GM18867 (cell line): ENCODE measurements around the gene GOLGA8M.
A peak's percentile ranks its signal among the peaks of the same experiment; 100 is the strongest.
"Not testable (repeated sequence)": the region's sequence is repeated elsewhere in the genome, so short reads cannot be mapped to it uniquely, and the experiment has no call there.

ENCODE experiments used
- ATAC-seq: cut with Tn5 transposase; IDR thresholded peaks from one replicate; pipeline ENCODE4 v1.9.1; 2021; ENCODE audit warnings: mild to moderate bottlenecking, moderate library complexity; ENCODE audit not compliant: unreplicated experiment

Gene GOLGA8M

GRCh38 chr15:28712270-28712669, at the start of gene GOLGA8M:
GOLGA8M (minus strand) TSS chr15:28712421; CDS start chr15:28712323, 98 bp downstream.
- not testable (repeated sequence) for ATAC-seq

GRCh38 chr15:28742890-28743289, 30.7 kb upstream of the GOLGA8M start:
- not testable (repeated sequence) for ATAC-seq

- ATAC-seq, result peak; percentile 55
These were observed 26.5 kb upstream of the GOLGA8M start for GRCh38 chr15:28738590-28739292.

- peak; percentile 21 for ATAC-seq
These were observed 26.0 kb upstream of the GOLGA8M start for GRCh38 chr15:28738200-28738561.

GRCh38 chr15:28737521-28738199, 25.4 kb upstream of the GOLGA8M start:
- peak; percentile 59 for ATAC-seq

GRCh38 chr15:28728061-28728460, 15.8 kb upstream of the GOLGA8M start:
- ATAC-seq, result not testable (repeated sequence)

- ATAC-seq, result not testable (repeated sequence)
These were observed 14.8 kb upstream of the GOLGA8M start for GRCh38 chr15:28727026-28727425.

- no peak for ATAC-seq
These were observed 13.9 kb upstream of the GOLGA8M start for GRCh38 chr15:28726102-28726501.

GRCh38 chr15:28725556-28725955, 13.3 kb upstream of the GOLGA8M start:
- no peak for ATAC-seq

- not testable (repeated sequence) for ATAC-seq
These were observed 11.8 kb upstream of the GOLGA8M start for GRCh38 chr15:28723986-28724385.

GRCh38 chr15:28719626-28720025, 7.4 kb upstream of the GOLGA8M start:
- not testable (repeated sequence) for ATAC-seq

GRCh38 chr15:28718576-28718975, 6.4 kb upstream of the GOLGA8M start:
- ATAC-seq, result not testable (repeated sequence)

GRCh38 chr15:28714176-28714575, 2.0 kb upstream of the GOLGA8M start:
- not testable (repeated sequence) for ATAC-seq

- not testable (repeated sequence) for ATAC-seq
These were observed 8.3 kb downstream of the GOLGA8M start for GRCh38 chr15:28703927-28704326.

- ATAC-seq, result not testable (repeated sequence)
These were observed 9.8 kb downstream of the GOLGA8M start for GRCh38 chr15:28702427-28702826.

- not testable (repeated sequence) for ATAC-seq
These were observed 18.0 kb downstream of the GOLGA8M start for GRCh38 chr15:28694006-28694751.

GRCh38 chr15:28693021-28693420, 19.2 kb downstream of the GOLGA8M start:
- not testable (repeated sequence) for ATAC-seq

- not testable (repeated sequence) for ATAC-seq
These were observed 38.7 kb downstream of the GOLGA8M start for GRCh38 chr15:28673533-28673932.

- ATAC-seq, result not testable (repeated sequence)
These were observed 40.1 kb downstream of the GOLGA8M start for GRCh38 chr15:28672122-28672521.

- ATAC-seq, result not testable (repeated sequence)
These were observed 45.8 kb downstream of the GOLGA8M start for GRCh38 chr15:28666402-28666801.

- not testable (repeated sequence) for ATAC-seq
These were observed 47.6 kb downstream of the GOLGA8M start for GRCh38 chr15:28664575-28664974.
